ENCODE data around the gene SMC5.
"Not testable (repeated sequence)": the region's sequence is repeated elsewhere in the genome, so short reads cannot be mapped to it uniquely, and the experiment has no call there.

SMC5 gene

GRCh38 chr9:70278305-70278704 is 19.5 kb downstream of the SMC5 start:
- DNase-seq = no peak

- DNase-seq = no peak
Observed at GRCh38 chr9:70283848-70284247, 25.1 kb downstream of the SMC5 start.

- no peak for DNase-seq
Observed at GRCh38 chr9:70285246-70285645, 26.5 kb downstream of the SMC5 start.

- DNase-seq = no peak
Observed at GRCh38 chr9:70285981-70286598, 27.3 kb downstream of the SMC5 start.

- DNase-seq = no peak
Observed at GRCh38 chr9:70290626-70291025, 31.8 kb downstream of the SMC5 start.

GRCh38 chr9:70291446-70291845 is 32.7 kb downstream of the SMC5 start:
- no peak for DNase-seq

GRCh38 chr9:70292253-70292652 is 33.5 kb downstream of the SMC5 start:
- DNase-seq = no peak

- no peak for DNase-seq
Observed at GRCh38 chr9:70293214-70293613, 34.4 kb downstream of the SMC5 start.

GRCh38 chr9:70297141-70297540 is 38.4 kb downstream of the SMC5 start:
- DNase-seq = no peak

- no peak for DNase-seq
Observed at GRCh38 chr9:70298245-70298771, 39.5 kb downstream of the SMC5 start.

GRCh38 chr9:70303268-70303667 is 44.5 kb downstream of the SMC5 start:
- DNase-seq = no peak

- DNase-seq = no peak
Observed at GRCh38 chr9:70304810-70305209, 46.0 kb downstream of the SMC5 start.

GRCh38 chr9:70315389-70315788 is 56.6 kb downstream of the SMC5 start:
- no peak for DNase-seq

GRCh38 chr9:70318002-70318401 is 59.2 kb downstream of the SMC5 start:
- DNase-seq = no peak

- DNase-seq = no peak
Observed at GRCh38 chr9:70322096-70322495, 63.3 kb downstream of the SMC5 start.

- DNase-seq = no peak
Observed at GRCh38 chr9:70324963-70325362, 66.2 kb downstream of the SMC5 start.

GRCh38 chr9:70328625-70329024 is 69.8 kb downstream of the SMC5 start:
- DNase-seq = not testable (repeated sequence)

GRCh38 chr9:70340572-70340971 is 81.8 kb downstream of the SMC5 start:
- no peak for DNase-seq

GRCh38 chr9:70347046-70347445 is 88.3 kb downstream of the SMC5 start:
- DNase-seq = no peak

- DNase-seq = no peak
Observed at GRCh38 chr9:70352356-70352755, 93.6 kb downstream of the SMC5 start.

- no peak for DNase-seq
Observed at GRCh38 chr9:70352802-70353201, 94.0 kb downstream of the SMC5 start.

- no peak for DNase-seq
Observed at GRCh38 chr9:70355801-70356200, 97.0 kb downstream of the SMC5 start.

GRCh38 chr9:70362952-70363351 is 104.2 kb downstream of the SMC5 start:
- no peak for DNase-seq

GRCh38 chr9:70363760-70364159 is 105.0 kb downstream of the SMC5 start:
- no peak for DNase-seq

GRCh38 chr9:70367305-70367930 is 108.6 kb downstream of the SMC5 start:
- DNase-seq = no peak

All from NCI-H345 (cell line).